Eye (tissue), 1 donor: ENCODE measurements around the gene CHIA.

Source experiments
- DNase-seq: peaks from one replicate; pipeline ENCODE4 v3.0.0-alpha.2; 2015

Gene CHIA

GRCh38 chr1:111290630-111291029 is at the start of gene CHIA:
Gene CHIA, plus strand, starts transcription at chr1:111290851. Its CDS starts 19,617 bp downstream, at chr1:111310468.
- no peak for DNase-seq

- DNase-seq, result no peak
Measured at GRCh38 chr1:111241797-111242196, 48.9 kb upstream of the CHIA start.

GRCh38 chr1:111242805-111243523 is 47.7 kb upstream of the CHIA start:
- no peak for DNase-seq

- DNase-seq, result no peak
Measured at GRCh38 chr1:111247125-111247838, 43.4 kb upstream of the CHIA start.

GRCh38 chr1:111249960-111250359 is 40.7 kb upstream of the CHIA start:
- DNase-seq, result no peak

- no peak for DNase-seq
Measured at GRCh38 chr1:111251570-111251969, 39.1 kb upstream of the CHIA start.

- no peak for DNase-seq
Measured at GRCh38 chr1:111252786-111253185, 37.9 kb upstream of the CHIA start.

- DNase-seq, result no peak
Measured at GRCh38 chr1:111253876-111254275, 36.8 kb upstream of the CHIA start.

- DNase-seq, result no peak
Measured at GRCh38 chr1:111256988-111257658, 33.5 kb upstream of the CHIA start.

GRCh38 chr1:111267801-111268508 is 22.7 kb upstream of the CHIA start:
- no peak for DNase-seq

GRCh38 chr1:111269825-111270406 is 20.7 kb upstream of the CHIA start:
- DNase-seq, result no peak

GRCh38 chr1:111270771-111271463 is 19.7 kb upstream of the CHIA start:
- no peak for DNase-seq

GRCh38 chr1:111271464-111271801 is 19.2 kb upstream of the CHIA start:
- no peak for DNase-seq

GRCh38 chr1:111272081-111272480 is 18.6 kb upstream of the CHIA start:
- DNase-seq, result no peak

- DNase-seq, result no peak
Measured at GRCh38 chr1:111274653-111275052, 16.0 kb upstream of the CHIA start.

GRCh38 chr1:111275079-111275478 is 15.6 kb upstream of the CHIA start:
- peak; percentile 19 for DNase-seq

GRCh38 chr1:111275780-111276433 is 14.7 kb upstream of the CHIA start:
- DNase-seq, result no peak

- DNase-seq, result no peak
Measured at GRCh38 chr1:111279144-111279543, 11.5 kb upstream of the CHIA start.

- no peak for DNase-seq
Measured at GRCh38 chr1:111280267-111280666, 10.4 kb upstream of the CHIA start.

GRCh38 chr1:111281411-111281810 is 9.2 kb upstream of the CHIA start:
- no peak for DNase-seq

- DNase-seq, result no peak
Measured at GRCh38 chr1:111283838-111284237, 6.8 kb upstream of the CHIA start.

GRCh38 chr1:111285879-111286278 is 4.8 kb upstream of the CHIA start:
- no peak for DNase-seq
